LNCAP (cell line): Measurements from ENCODE around the gene CD226.

Experiments used
- TF ChIP-seq, protein P1 (sequence below): fragments of 450-650 bp; IDR thresholded peaks from 2 replicates; pipeline ENCODE4 v1.5.1; 2017; ENCODE audit warnings: mild to moderate bottlenecking

Gene CD226

GRCh38 chr18:69954719-69955480 is 7.2 kb upstream of the CD226 start:
- TF ChIP-seq, protein P1, sequence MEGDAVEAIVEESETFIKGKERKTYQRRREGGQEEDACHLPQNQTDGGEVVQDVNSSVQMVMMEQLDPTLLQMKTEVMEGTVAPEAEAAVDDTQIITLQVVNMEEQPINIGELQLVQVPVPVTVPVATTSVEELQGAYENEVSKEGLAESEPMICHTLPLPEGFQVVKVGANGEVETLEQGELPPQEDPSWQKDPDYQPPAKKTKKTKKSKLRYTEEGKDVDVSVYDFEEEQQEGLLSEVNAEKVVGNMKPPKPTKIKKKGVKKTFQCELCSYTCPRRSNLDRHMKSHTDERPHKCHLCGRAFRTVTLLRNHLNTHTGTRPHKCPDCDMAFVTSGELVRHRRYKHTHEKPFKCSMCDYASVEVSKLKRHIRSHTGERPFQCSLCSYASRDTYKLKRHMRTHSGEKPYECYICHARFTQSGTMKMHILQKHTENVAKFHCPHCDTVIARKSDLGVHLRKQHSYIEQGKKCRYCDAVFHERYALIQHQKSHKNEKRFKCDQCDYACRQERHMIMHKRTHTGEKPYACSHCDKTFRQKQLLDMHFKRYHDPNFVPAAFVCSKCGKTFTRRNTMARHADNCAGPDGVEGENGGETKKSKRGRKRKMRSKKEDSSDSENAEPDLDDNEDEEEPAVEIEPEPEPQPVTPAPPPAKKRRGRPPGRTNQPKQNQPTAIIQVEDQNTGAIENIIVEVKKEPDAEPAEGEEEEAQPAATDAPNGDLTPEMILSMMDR, result no peak

DNA sequence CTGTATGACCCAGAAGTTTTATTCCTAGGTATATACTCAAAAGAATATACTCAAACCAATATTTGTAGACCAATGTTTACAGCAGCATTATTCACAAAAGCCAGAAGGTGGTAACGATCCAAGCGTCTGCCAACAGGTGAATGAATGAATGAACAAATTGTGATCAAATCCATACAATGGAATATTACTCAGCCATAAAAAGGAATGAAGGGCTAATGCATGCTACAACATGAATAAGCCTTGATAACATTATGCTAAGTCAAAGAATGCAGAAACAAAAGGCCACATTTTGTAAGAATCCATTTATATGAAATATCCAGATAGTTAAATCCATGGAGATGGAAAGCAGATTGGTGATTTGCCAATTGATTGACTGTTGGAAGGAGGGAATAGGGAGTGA is 5.5 kb upstream of the CD226 start:
- TF ChIP-seq, protein P1, result no peak

- TF ChIP-seq, protein P1, result no peak
These were observed 3.5 kb upstream of the CD226 start for GRCh38 chr18:69951182-69951581.

- TF ChIP-seq, protein P1, result no peak
These were observed 1.9 kb upstream of the CD226 start for GRCh38 chr18:69949538-69949936.

GRCh38 chr18:69948919-69949537 is 1.4 kb upstream of the CD226 start:
- TF ChIP-seq, protein P1, result no peak

GRCh38 chr18:69948256-69948655 is 583 bp upstream of the CD226 start:
- TF ChIP-seq, protein P1, result no peak

GRCh38 chr18:69946608-69947155 is 991 bp downstream of the CD226 start:
- TF ChIP-seq, protein P1, result no peak
